Peyer's patch (tissue), 4 donors: ENCODE data around the gene TRIP6.

Experiments used
- POLR2A ChIP-seq, 2 donors: fragments of 450-650 bp; IDR thresholded peaks; one replicate each; pipeline ENCODE4 v1.5.1; 2017; ENCODE audit warnings: antibody characterized with exemption in 2 of 2, mild to moderate bottlenecking in 2 of 2, moderate library complexity in 2 of 2
- TF ChIP-seq, protein P1 (sequence below), 6 experiments: fragments of 450-650 bp in 4 of 6; fragments of 200-600 bp in 2 of 6; sonication (generic) in 1 of 6; IDR thresholded peaks; one replicate each; pipeline ENCODE4 v1.5.1; 2017 to 2019; ENCODE audit warnings: antibody characterized with exemption in 6 of 6, mild to moderate bottlenecking in 3 of 6, moderate library complexity in 1 of 6

DNA sequence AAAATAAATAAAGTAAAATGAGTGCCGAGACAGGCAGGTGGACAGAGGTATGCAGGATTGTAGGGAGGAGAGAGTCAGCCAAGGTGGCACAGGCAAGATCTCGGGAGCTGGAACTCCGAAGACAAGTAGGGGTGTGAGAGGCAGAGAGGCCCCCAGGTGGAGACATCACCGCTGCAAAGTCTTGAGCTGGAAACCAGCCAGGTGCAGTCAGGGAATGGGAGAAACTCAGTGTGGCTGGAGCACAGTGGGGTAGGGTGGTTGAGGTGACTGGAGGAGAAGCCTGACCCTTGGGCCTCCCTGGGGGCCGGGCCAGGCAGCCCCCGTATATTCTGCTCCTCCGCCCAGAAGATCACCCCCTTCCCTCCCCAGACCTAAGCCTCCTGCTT lies 44.1 kb upstream of the TRIP6 start:
- no peak for TF ChIP-seq POLR2A (IDR thresholded peaks at IDR 0.05)
- TF ChIP-seq, protein P1, sequence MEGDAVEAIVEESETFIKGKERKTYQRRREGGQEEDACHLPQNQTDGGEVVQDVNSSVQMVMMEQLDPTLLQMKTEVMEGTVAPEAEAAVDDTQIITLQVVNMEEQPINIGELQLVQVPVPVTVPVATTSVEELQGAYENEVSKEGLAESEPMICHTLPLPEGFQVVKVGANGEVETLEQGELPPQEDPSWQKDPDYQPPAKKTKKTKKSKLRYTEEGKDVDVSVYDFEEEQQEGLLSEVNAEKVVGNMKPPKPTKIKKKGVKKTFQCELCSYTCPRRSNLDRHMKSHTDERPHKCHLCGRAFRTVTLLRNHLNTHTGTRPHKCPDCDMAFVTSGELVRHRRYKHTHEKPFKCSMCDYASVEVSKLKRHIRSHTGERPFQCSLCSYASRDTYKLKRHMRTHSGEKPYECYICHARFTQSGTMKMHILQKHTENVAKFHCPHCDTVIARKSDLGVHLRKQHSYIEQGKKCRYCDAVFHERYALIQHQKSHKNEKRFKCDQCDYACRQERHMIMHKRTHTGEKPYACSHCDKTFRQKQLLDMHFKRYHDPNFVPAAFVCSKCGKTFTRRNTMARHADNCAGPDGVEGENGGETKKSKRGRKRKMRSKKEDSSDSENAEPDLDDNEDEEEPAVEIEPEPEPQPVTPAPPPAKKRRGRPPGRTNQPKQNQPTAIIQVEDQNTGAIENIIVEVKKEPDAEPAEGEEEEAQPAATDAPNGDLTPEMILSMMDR (IDR thresholded peaks at IDR 0.05), result no peak
